ENCODE results near the gene PLEKHM1. TPM values are rescaled to one million over a fixed set of nuclear protein-coding genes. Genes with fewer than 3 reads are reported as not detected.

Gene PLEKHM1
- polyA plus RNA-seq, 2 of the 4 experiments (the other 2 are of a cell fraction): 13.4 to 14.8 TPM

DNA sequence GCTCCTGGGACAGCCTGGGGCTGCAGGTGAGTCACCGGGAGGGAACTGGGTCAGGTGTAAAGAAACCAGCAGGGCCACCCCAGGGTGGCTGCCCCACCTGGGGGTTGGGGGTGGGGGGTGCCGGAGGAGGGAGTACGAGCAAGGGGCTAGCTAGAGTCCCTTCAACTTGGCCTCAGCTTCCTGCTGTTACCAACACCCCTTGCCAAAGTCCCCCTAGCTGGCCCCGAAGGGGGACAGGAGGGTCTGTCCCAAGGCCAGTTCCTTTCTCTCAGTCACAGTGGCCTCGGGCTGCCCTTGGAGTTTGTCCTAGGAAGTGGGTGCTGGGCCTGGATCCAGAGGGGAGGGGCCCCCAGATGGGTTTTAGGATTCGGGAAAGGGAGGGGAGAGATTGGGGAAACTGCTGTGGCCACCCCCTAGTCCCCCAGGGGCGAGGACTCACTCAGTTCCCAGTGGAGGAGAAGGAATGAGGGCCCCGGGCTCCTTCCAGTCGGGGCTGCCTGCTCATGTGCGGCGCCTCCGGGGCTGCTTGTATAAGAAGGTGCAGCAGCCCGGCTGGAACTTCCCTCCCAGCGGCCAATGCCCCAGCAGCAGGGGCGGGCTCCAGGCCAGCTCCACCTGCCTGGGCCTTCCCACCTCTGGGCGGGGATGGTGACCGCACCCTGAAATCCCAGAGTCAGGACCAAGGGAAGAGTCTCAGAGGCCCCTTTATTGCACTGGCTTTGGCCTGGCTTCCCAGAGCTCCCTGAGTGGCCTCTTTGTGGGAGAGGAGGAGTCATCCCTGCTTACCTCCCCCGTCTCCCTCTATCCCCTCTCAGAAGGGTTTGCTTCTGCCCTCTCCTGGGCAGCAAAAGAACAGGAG, 65.2 kb downstream of the PLEKHM1 start (continued):
- TF ChIP-seq JUN (IDR thresholded peaks at IDR 0.05) (0 out of 5 replicates have a peak, but pooled peaks have one; percentile 26 to 29), RAD21 (conservative IDR thresholded peaks at IDR 0.05 in 1 of 2, IDR thresholded peaks at IDR 0.05 in 1 of 2) (peak; percentile 79 to 80), PHF8 (IDR thresholded peaks at IDR 0.05; ENCODE audit: borderline replicate concordance, low read depth) (peak; percentile 69; the same call in 1 of the 2 replicates), RARB (CRISPR knock-in tag; IDR thresholded peaks at IDR 0.05) (no peak), CBX8 (IDR thresholded peaks at IDR 0.05) (no peak), NPAS2 (CRISPR knock-in tag; IDR thresholded peaks at IDR 0.05; ENCODE audit: borderline replicate concordance) (no peak)
- TF ChIP-seq, protein P1, sequence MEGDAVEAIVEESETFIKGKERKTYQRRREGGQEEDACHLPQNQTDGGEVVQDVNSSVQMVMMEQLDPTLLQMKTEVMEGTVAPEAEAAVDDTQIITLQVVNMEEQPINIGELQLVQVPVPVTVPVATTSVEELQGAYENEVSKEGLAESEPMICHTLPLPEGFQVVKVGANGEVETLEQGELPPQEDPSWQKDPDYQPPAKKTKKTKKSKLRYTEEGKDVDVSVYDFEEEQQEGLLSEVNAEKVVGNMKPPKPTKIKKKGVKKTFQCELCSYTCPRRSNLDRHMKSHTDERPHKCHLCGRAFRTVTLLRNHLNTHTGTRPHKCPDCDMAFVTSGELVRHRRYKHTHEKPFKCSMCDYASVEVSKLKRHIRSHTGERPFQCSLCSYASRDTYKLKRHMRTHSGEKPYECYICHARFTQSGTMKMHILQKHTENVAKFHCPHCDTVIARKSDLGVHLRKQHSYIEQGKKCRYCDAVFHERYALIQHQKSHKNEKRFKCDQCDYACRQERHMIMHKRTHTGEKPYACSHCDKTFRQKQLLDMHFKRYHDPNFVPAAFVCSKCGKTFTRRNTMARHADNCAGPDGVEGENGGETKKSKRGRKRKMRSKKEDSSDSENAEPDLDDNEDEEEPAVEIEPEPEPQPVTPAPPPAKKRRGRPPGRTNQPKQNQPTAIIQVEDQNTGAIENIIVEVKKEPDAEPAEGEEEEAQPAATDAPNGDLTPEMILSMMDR (IDR thresholded peaks at IDR 0.05): peak; percentile 75
- TF ChIP-seq, protein P2, sequence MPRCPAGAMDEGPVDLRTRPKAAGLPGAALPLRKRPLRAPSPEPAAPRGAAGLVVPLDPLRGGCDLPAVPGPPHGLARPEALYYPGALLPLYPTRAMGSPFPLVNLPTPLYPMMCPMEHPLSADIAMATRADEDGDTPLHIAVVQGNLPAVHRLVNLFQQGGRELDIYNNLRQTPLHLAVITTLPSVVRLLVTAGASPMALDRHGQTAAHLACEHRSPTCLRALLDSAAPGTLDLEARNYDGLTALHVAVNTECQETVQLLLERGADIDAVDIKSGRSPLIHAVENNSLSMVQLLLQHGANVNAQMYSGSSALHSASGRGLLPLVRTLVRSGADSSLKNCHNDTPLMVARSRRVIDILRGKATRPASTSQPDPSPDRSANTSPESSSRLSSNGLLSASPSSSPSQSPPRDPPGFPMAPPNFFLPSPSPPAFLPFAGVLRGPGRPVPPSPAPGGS (IDR thresholded peaks at IDR 0.05): peak; percentile 80; the same call in 1 of the 3 replicates

DNA sequence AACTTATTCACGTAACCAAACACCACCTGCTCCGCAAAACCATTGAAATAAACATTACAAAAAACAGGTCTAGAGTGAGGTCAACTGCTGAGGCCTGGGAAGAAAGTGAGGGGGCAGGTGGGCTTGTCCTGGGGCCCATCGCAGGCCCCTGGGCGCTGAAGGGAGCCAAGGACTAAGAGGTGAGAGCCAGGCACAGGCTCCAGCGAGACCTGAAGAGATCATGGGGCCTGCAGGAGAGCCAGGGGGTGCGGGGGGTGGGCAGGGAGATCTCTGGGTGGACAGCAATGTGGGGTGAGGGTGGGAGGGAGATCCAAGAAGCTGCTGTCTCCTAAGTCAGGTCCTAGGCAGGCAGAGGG, 65.8 kb downstream of the PLEKHM1 start:
- TF ChIP-seq, protein P1 (IDR thresholded peaks at IDR 0.05): no peak
- TF ChIP-seq PHF8 (IDR thresholded peaks at IDR 0.05; ENCODE audit: borderline replicate concordance, low read depth): no peak
- no peak for TF ChIP-seq MAZ (IDR thresholded peaks at IDR 0.05; ENCODE audit: borderline replicate concordance, low read depth, low read length)
- TF ChIP-seq HEYL (CRISPR knock-in tag; IDR thresholded peaks at IDR 0.05): no peak
- no peak for TF ChIP-seq POLR2AphosphoS2 (conservative IDR thresholded peaks at IDR 0.05; ENCODE audit: low read length)
- no peak for TF ChIP-seq JUN (IDR thresholded peaks at IDR 0.05)
- TF ChIP-seq KDM1A (IDR thresholded peaks at IDR 0.05; ENCODE audit: low read depth): no peak
- no peak for TF ChIP-seq RAD21 (conservative IDR thresholded peaks at IDR 0.05 in 1 of 2, IDR thresholded peaks at IDR 0.05 in 1 of 2)
- TF ChIP-seq KDM5A (IDR thresholded peaks at IDR 0.05): no peak
- TF ChIP-seq HOXB13 (CRISPR knock-in tag; IDR thresholded peaks at IDR 0.05; ENCODE audit: low read depth): no peak
- TF ChIP-seq, protein P3, sequence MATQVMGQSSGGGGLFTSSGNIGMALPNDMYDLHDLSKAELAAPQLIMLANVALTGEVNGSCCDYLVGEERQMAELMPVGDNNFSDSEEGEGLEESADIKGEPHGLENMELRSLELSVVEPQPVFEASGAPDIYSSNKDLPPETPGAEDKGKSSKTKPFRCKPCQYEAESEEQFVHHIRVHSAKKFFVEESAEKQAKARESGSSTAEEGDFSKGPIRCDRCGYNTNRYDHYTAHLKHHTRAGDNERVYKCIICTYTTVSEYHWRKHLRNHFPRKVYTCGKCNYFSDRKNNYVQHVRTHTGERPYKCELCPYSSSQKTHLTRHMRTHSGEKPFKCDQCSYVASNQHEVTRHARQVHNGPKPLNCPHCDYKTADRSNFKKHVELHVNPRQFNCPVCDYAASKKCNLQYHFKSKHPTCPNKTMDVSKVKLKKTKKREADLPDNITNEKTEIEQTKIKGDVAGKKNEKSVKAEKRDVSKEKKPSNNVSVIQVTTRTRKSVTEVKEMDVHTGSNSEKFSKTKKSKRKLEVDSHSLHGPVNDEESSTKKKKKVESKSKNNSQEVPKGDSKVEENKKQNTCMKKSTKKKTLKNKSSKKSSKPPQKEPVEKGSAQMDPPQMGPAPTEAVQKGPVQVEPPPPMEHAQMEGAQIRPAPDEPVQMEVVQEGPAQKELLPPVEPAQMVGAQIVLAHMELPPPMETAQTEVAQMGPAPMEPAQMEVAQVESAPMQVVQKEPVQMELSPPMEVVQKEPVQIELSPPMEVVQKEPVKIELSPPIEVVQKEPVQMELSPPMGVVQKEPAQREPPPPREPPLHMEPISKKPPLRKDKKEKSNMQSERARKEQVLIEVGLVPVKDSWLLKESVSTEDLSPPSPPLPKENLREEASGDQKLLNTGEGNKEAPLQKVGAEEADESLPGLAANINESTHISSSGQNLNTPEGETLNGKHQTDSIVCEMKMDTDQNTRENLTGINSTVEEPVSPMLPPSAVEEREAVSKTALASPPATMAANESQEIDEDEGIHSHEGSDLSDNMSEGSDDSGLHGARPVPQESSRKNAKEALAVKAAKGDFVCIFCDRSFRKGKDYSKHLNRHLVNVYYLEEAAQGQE (IDR thresholded peaks at IDR 0.05): no peak
- no peak for TF ChIP-seq RNF2 (IDR thresholded peaks at IDR 0.05; ENCODE audit: borderline replicate concordance, low read depth)
- TF ChIP-seq RFX5 (IDR thresholded peaks at IDR 0.05): no peak
- no peak for TF ChIP-seq HOXA7 (CRISPR knock-in tag; IDR thresholded peaks at IDR 0.05)
- no peak for TF ChIP-seq EP300 (IDR thresholded peaks at IDR 0.05)
- TF ChIP-seq POLR2A (IDR thresholded peaks at IDR 0.05; ENCODE audit: low read length): no peak
- TF ChIP-seq, protein P4, sequence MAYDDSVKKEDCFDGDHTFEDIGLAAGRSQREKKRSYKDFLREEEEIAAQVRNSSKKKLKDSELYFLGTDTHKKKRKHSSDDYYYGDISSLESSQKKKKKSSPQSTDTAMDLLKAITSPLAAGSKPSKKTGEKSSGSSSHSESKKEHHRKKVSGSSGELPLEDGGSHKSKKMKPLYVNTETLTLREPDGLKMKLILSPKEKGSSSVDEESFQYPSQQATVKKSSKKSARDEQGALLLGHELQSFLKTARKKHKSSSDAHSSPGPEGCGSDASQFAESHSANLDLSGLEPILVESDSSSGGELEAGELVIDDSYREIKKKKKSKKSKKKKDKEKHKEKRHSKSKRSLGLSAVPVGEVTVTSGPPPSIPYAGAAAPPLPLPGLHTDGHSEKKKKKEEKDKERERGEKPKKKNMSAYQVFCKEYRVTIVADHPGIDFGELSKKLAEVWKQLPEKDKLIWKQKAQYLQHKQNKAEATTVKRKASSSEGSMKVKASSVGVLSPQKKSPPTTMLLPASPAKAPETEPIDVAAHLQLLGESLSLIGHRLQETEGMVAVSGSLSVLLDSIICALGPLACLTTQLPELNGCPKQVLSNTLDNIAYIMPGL (CRISPR knock-in tag; IDR thresholded peaks at IDR 0.05; ENCODE audit: borderline replicate concordance): no peak
- TF ChIP-seq BHLHE40 (IDR thresholded peaks at IDR 0.05; ENCODE audit: low read depth, low read length): no peak
- no peak for TF ChIP-seq FOSB (CRISPR knock-in tag; IDR thresholded peaks at IDR 0.05)
- Histone ChIP-seq H3K4me2 (peak overlapping the region; percentile 98), H3K4me3 (peak overlapping the region; percentile 61), H3K9me3 (no peaks in the 10 kb centered on the region), H3K27ac (peak overlapping the region; percentile 90 to 93), H3K4me1 (peaks cover 26% of the 10 kb centered on the region)
- ChIA-PET POLR2A (interaction anchor here (1.2 to 1.5 kb wide), 2 partner anchors 12 to 160 kb away, joined by 3 to 4 read pairs; no protein-coding TSS in a partner anchor), CTCF (interaction anchor here (0.9 to 11.0 kb wide), 14 partner anchors 10 to 268 kb away, joined by 3 to 331 read pairs (median 7); no protein-coding TSS in a partner anchor)
- DNase-seq (ENCODE audit: low read depth in 1 of 2, low spot score in 1 of 2): no peak
- no peak for FAIRE-seq
- WGBS (ENCODE audit: missing lambda C conversion rate): 76% methylated on average over 5 of the region's 6 CpGs
- no peak for ATAC-seq
